Thymus (tissue), 11 donors: ENCODE measurements around the gene P2RY2. TPM values are rescaled to one million over a fixed set of nuclear protein-coding genes. Genes with fewer than 3 reads are reported as not detected.

ENCODE experiments used
- DNase-seq, 9 donors: peaks; one replicate each; pipeline ENCODE4 v3.0.0-alpha.2; 2013; ENCODE audit warnings: low spot score in 9 of 9, low read depth in 6 of 9, missing footprints in 1 of 9
- H3K27ac ChIP-seq, 2 donors: one replicate each; pipeline ENCODE4 v1.5.1; 2013; ENCODE audit warnings: control low read depth in 1 of 2, low read depth in 1 of 2, low read length in 1 of 2, mild to moderate bottlenecking in 1 of 2, moderate library complexity in 1 of 2
- H3K27me3 ChIP-seq, 2 donors: one replicate each; pipeline ENCODE4 v1.5.1; 2013; ENCODE audit warnings: low read length in 1 of 2; ENCODE audit not compliant: control insufficient read depth in 2 of 2, insufficient read depth in 1 of 2
- H3K36me3 ChIP-seq, 2 donors: one replicate each; pipeline ENCODE4 v1.5.1; 2013; ENCODE audit warnings: low read length in 1 of 2, mild to moderate bottlenecking in 1 of 2, moderate library complexity in 1 of 2; ENCODE audit not compliant: control insufficient read depth in 2 of 2, insufficient read depth in 2 of 2
- H3K4me1 ChIP-seq, 2 donors: one replicate each; pipeline ENCODE4 v1.5.1; 2013; ENCODE audit warnings: low read length in 2 of 2; ENCODE audit not compliant: control insufficient read depth in 2 of 2, insufficient read depth in 2 of 2
- H3K4me3 ChIP-seq, 2 donors: one replicate each; pipeline ENCODE4 v1.5.1; 2013; ENCODE audit warnings: low read length in 2 of 2, control low read depth in 1 of 2, mild to moderate bottlenecking in 1 of 2
- H3K9me3 ChIP-seq, 2 donors: one replicate each; pipeline ENCODE4 v1.5.1; 2013; ENCODE audit warnings: low read length in 1 of 2, mild to moderate bottlenecking in 1 of 2; ENCODE audit not compliant: control insufficient read depth in 2 of 2, insufficient read depth in 1 of 2
- WGBS: extraction: QIAGEN DNeasy Blood & Tissue Kit; methylation state at CpG from one replicate; pipeline ENCODE4 v1.1.7; 2013; 5-methylcytosine and 5-hydroxymethylcytosine counted together
- polyA plus RNA-seq: library from polyadenylated mRNA; stranded (reverse); fragments of 200-250 nt; gene quantifications from one replicate; pipeline ENCODE4 v1.2.3, GENCODE V29; 2013
- total RNA-seq: library from RNA; stranded (reverse); fragments of 120-200 nt; gene quantifications from one replicate; pipeline ENCODE4 v1.2.4, GENCODE V29; 2013
- donor health status: healthy.

Gene P2RY2
- total and polyA plus RNA-seq, 2 donors, result 0.52 to 0.75 TPM

- Histone ChIP-seq H3K4me3 (no peak overlapping the region), H3K27ac (no peak overlapping the region)
- 97% methylated on average over 6 of the region's 6 CpGs for WGBS
Measured at GRCh38 chr11:73219396-73220285, 1.6 kb downstream of the P2RY2 start.

GRCh38 chr11:73221451-73221850, 3.4 kb downstream of the P2RY2 start:
- WGBS, result 87% methylated on average over 4 of the region's 4 CpGs
- no peak for DNase-seq
- H3K27ac ChIP-seq, result no peak overlapping the region
- H3K4me1 ChIP-seq, result peaks cover 0 to 11% of the 10 kb centered on the region in 2 donors
- peaks cover 12 to 36% of the 10 kb centered on the region in 2 donors for H3K27me3 ChIP-seq
- H3K9me3 ChIP-seq, result no peaks in the 10 kb centered on the region
- no peak overlapping the region for H3K4me3 ChIP-seq
- H3K36me3 ChIP-seq, result no peaks in the 10 kb centered on the region

More at GRCh38 chr11:73219396-73220285, 1.6 kb downstream of the P2RY2 start:
- Histone ChIP-seq H3K27me3 (peaks cover 12 to 36% of the 10 kb centered on the region in 2 donors), H3K9me3 (no peaks in the 10 kb centered on the region), H3K4me1 (peaks cover 0 to 11% of the 10 kb centered on the region in 2 donors), H3K36me3 (no peaks in the 10 kb centered on the region)
- DNase-seq, result no peak

DNA sequence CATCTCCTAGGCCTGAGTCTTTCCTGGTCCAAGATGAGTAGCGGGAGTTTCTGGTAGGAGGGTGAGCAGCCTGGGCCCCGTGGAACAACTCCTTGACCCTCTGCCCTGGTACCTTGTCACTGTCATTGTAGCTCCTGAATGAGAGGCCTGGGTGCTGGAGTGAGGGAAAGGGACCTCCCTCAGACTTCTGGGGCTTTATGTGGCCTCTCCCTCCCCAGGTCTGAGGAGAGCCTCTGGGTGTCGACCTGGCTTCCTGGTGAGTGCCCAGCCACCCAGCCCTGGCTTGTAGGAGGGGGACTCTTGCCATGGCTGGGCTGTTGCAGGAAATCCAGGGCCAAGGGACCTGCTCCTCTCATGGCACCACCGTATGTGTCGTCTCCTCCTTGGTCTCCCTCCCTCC, 3.9 kb downstream of the P2RY2 start:
- Histone ChIP-seq H3K9me3 (no peaks in the 10 kb centered on the region), H3K4me1 (peaks cover 0 to 11% of the 10 kb centered on the region in 2 donors), H3K36me3 (no peaks in the 10 kb centered on the region), H3K4me3 (no peak overlapping the region), H3K27ac (no peak overlapping the region), H3K27me3 (peaks cover 12 to 34% of the 10 kb centered on the region in 2 donors)
- 97% methylated on average over 5 of the region's 5 CpGs for WGBS
- DNase-seq, result no peak

GRCh38 chr11:73223998-73224730, 6.1 kb downstream of the P2RY2 start:
- no peaks in the 10 kb centered on the region for H3K9me3 ChIP-seq
- no peak overlapping the region for H3K27ac ChIP-seq
- H3K4me3 ChIP-seq, result no peak overlapping the region
- H3K27me3 ChIP-seq, result peaks cover 0 to 13% of the 10 kb centered on the region in 2 donors
- no peak for DNase-seq
- WGBS, result 54% methylated on average over 10 of the region's 10 CpGs
- no peaks in the 10 kb centered on the region for H3K36me3 ChIP-seq
- H3K4me1 ChIP-seq, result no peaks in the 10 kb centered on the region

- DNase-seq, result no peak
- Histone ChIP-seq H3K4me3 (no peak overlapping the region), H3K9me3 (no peaks in the 10 kb centered on the region), H3K4me1 (no peaks in the 10 kb centered on the region), H3K27ac (no peak overlapping the region), H3K27me3 (peaks cover 0 to 3% of the 10 kb centered on the region in 2 donors), H3K36me3 (no peaks in the 10 kb centered on the region)
- WGBS, result 80% methylated on average over 3 of the region's 3 CpGs
Measured at GRCh38 chr11:73225001-73225686, 7.1 kb downstream of the P2RY2 start.

DNA sequence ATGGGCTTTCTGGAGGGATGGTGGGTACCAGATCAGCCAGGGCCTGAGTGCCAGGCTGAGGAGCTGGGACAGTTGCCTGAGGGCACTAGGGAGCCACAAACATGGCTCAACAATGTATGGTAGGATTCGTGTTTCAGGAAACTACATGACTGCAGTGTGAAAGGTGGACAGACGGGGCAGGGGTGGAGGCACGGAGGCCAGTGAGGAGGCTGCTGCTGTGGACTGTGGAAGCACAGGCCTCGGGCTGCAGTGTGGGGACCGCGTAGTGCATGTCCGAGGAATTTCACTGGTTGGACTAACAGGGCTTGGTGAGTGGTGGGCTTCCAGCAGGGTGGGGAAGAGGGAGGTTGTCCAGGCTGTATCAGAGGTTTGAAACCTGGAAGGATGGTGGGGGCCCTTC, 7.8 kb downstream of the P2RY2 start:
- no peaks in the 10 kb centered on the region for H3K9me3 ChIP-seq
- H3K4me1 ChIP-seq, result no peaks in the 10 kb centered on the region
- DNase-seq, result no peak
- H3K27me3 ChIP-seq, result no peaks in the 10 kb centered on the region
- no peak overlapping the region for H3K4me3 ChIP-seq
- no peaks in the 10 kb centered on the region for H3K36me3 ChIP-seq
- WGBS, result 97% methylated on average over 7 of the region's 7 CpGs
- H3K27ac ChIP-seq, result no peak overlapping the region

DNA sequence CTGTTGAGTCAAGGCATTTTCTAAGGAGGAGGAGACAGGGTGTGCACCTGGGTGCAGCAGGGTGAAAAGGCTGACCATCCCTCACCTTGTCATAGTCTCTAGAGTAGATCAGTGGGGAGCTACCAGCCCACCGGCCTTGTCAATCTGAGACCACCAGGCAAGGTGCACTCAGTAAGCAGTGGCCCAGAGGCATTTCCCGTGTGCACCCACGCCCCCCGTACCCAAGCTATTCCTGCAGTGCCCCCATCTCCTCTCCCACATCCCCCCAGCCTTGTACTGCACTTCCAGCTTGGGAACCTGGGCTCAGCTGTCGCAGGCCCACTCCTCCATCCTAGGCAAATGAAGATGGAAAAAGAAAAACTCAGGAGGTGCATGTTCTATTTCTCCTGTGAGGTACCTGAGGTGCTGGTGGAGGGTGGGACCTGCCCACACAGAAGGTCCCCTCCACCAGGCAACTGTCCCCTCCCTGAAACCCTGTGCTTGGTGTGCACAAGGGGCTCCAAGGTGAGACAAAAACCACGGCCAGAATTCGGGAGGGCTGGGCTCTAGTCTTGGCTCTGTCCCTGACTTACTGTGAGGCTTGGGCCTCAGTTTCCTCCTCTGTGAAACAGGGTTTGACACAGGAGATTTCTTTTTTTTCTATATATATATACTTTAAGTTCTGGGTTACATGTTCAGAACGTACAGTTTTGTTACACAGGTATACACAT, 8.4 kb downstream of the P2RY2 start:
- Histone ChIP-seq H3K9me3 (no peaks in the 10 kb centered on the region), H3K4me1 (no peaks in the 10 kb centered on the region), H3K27me3 (no peaks in the 10 kb centered on the region), H3K4me3 (no peak overlapping the region), H3K36me3 (no peaks in the 10 kb centered on the region), H3K27ac (no peak overlapping the region)
- no peak for DNase-seq
- 92% methylated on average over 8 of the region's 8 CpGs for WGBS

DNA sequence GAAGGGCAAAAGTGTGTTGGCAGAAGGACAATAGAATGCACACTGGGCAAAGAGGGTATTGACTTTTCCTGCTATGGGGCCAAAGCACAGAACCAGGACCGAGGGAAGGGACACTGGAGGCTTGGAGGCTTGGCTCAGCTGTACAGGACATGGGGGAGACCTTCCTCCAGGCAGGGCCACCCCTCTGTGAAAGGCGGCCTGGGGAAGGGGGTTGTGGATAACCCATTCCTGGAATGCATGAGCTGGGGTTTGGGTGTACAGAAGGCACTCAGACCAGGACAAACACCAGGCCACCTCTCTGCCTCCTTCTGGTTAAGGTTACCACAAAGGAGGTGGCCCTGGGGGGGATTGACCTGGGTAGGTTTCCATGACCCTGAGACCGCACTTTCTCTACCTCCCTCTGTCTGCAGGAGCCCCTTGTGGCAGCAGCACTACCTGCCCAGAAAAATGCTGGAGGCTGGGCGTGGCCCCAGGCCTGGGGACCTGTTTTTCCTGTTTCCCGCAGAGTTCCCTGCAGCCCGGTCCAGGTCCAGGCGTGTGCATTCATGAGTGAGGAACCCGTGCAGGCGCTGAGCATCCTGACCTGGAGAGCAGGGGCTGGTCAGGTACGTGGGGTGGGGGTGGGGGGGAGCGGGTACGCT, 9.6 kb downstream of the P2RY2 start:
- no peak for DNase-seq
- H3K27me3 ChIP-seq, result no peaks in the 10 kb centered on the region
- no peak overlapping the region for H3K27ac ChIP-seq
- WGBS, result 93% methylated on average over 12 of the region's 12 CpGs
- H3K4me1 ChIP-seq, result no peaks in the 10 kb centered on the region
- H3K36me3 ChIP-seq, result no peaks in the 10 kb centered on the region
- H3K4me3 ChIP-seq, result no peak overlapping the region
- H3K9me3 ChIP-seq, result no peaks in the 10 kb centered on the region
